Aorta (tissue), 5 donors: Measurements from ENCODE around the gene MKLN1. TPM values are rescaled to one million over a fixed set of nuclear protein-coding genes. Genes with fewer than 3 reads are reported as not detected.
A peak's percentile ranks its signal among the peaks of the same experiment; 100 is the strongest.
"Not testable (repeated sequence)": the region's sequence is repeated elsewhere in the genome, so short reads cannot be mapped to it uniquely, and the experiment has no call there.

Experiments
- ATAC-seq: fragments of 200-7000 bp; cut with Tn5 transposase; one replicate; pipeline ENCODE4 v1.9.1; 2022; ENCODE audit warnings: moderate library complexity; ENCODE audit not compliant: low FRiP score
- DNase-seq, 2 donors: peaks; one replicate each; pipeline ENCODE4 v3.0.0-alpha.2; 2020
- H3K27ac ChIP-seq, 2 donors: one replicate each; pipeline ENCODE4 v1.5.1; 2013; ENCODE audit warnings: low read length in 2 of 2, mild to moderate bottlenecking in 2 of 2, moderate library complexity in 2 of 2, control low read depth in 1 of 2, inconsistent platforms in 1 of 2, low read depth in 1 of 2
- H3K27me3 ChIP-seq, 2 donors: one replicate each; pipeline ENCODE4 v1.6.1; 2013; ENCODE audit warnings: control low read depth in 1 of 2, low read length in 1 of 2, mild to moderate bottlenecking in 1 of 2, moderate library complexity in 1 of 2; ENCODE audit not compliant: insufficient read depth in 2 of 2, control insufficient read depth in 1 of 2
- H3K36me3 ChIP-seq, 2 donors: one replicate each; pipeline ENCODE4 v1.6.1; 2013; ENCODE audit warnings: control low read depth in 1 of 2, low read length in 1 of 2, mild to moderate bottlenecking in 1 of 2; ENCODE audit not compliant: insufficient read depth in 2 of 2, control insufficient read depth in 1 of 2
- H3K4me1 ChIP-seq, 2 donors: one replicate each; pipeline ENCODE4 v1.6.1; 2013; ENCODE audit warnings: low read length in 2 of 2, control low read depth in 1 of 2, mild to moderate bottlenecking in 1 of 2, moderate library complexity in 1 of 2; ENCODE audit not compliant: insufficient read depth in 2 of 2, control insufficient read depth in 1 of 2
- H3K4me3 ChIP-seq, 2 donors: one replicate each; pipeline ENCODE4 v1.5.1; 2013; ENCODE audit warnings: low read length in 2 of 2, control low read depth in 1 of 2, mild to moderate bottlenecking in 1 of 2
- H3K9me3 ChIP-seq: one replicate; pipeline ENCODE4 v1.6.1; 2013; ENCODE audit warnings: mild to moderate bottlenecking, low read length; ENCODE audit not compliant: control insufficient read depth
- WGBS, 2 donors: extraction: QIAGEN DNeasy Blood & Tissue Kit; methylation state at CpG; one replicate each; pipeline ENCODE4 v1.1.7; 2013; 5-methylcytosine and 5-hydroxymethylcytosine counted together
- intact Hi-C, 2 donors: fragments of 100-400 bp; cut with DNase I; formaldehyde crosslinking; loops; one replicate each; pipeline versions ENCODE4 v1.14.2 to v1.15.0; 2022
- polyA plus RNA-seq, 2 donors: library from polyadenylated mRNA; stranded (reverse); fragments of 200-250 nt; gene quantifications; one replicate each; pipeline ENCODE4 v1.2.3, GENCODE V29; 2013
- total RNA-seq, 2 donors: library from RNA; stranded (reverse); fragmentation: NEBNext Ultra II Directional; extraction: Animal tissue kit (Norgen Biotek cat#: 25700); gene quantifications; one replicate each; pipeline ENCODE4 v1.2.1, GENCODE V29; 2021
- donor health status: healthy with polysubstance abuse.
- donor health status: Bipolar disorder and iron deficiency.
- donor health status: DM: no; HTN: no; CAD: no.
- donor health status: DM: no; HTN: no; CAD: no.
- donor health status: DM: yes; HTN: yes; CAD: no.

MKLN1 gene
- total and polyA plus RNA-seq, 4 donors = 11.5 to 91.6 (median 45.2) TPM

DNA sequence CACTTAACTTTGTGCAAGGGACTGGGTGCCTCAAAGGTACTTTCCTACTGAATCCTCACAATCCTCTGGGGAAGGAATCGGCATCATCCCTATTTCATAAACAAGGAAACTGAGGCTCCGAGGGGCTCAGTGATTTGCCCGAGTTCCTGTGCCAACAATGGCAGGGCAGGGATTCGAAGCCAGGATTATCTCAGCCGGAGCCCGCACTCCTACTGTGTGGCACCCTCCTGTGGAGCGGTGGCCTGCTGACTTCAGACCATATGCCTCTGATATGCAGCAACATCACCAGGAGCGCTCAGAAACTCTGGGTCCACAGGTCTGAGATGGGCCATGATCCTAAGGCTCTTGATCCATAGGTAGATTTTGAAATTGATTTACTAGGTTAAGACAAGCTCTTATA, 182.1 kb downstream of the MKLN1 start:
- Histone ChIP-seq H3K27me3 (no peaks in the 10 kb centered on the region), H3K4me1 (no peaks in the 10 kb centered on the region), H3K36me3 (no peaks in the 10 kb centered on the region), H3K27ac (no peak overlapping the region), H3K4me3 (no peak overlapping the region), H3K9me3 (no peaks in the 10 kb centered on the region)
- DNase-seq (peak in 1 of 2 donors; percentile 38), ATAC-seq (no peak)
- intact Hi-C loops = no loop called here
- 94 to 97% methylated on average over 8 of the region's 8 CpGs for WGBS, 2 donors

DNA sequence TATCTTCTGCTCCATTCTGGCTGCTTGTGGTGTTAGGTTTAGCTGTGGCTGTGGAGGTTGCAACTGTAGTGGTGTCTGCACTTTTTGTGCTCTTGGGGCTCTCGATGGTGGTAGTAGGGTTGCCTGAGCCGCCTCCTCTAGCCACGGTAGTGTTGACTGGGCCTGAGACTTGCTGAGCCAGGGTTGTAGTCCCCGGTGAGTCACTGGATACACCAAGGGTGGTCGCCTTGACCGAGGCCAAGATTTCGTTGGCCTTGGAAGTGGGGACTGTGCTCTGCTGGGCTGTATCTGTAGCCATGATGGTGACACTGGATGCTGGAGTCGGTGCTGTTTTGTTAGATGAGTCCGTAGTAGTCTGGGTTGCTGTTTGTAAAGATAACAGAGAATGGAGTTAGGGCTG, 183.4 kb downstream of the MKLN1 start:
- DNase-seq = peak in 1 of 2 donors; percentile 59
- WGBS, 2 donors = 85% methylated on average over 9 of the region's 9 CpGs
- H3K9me3 ChIP-seq = no peaks in the 10 kb centered on the region
- no peak overlapping the region for H3K4me3 ChIP-seq
- H3K36me3 ChIP-seq = no peaks in the 10 kb centered on the region
- no peaks in the 10 kb centered on the region for H3K27me3 ChIP-seq
- no peak for ATAC-seq
- intact Hi-C loops = no loop called here
- H3K4me1 ChIP-seq = no peaks in the 10 kb centered on the region
- H3K27ac ChIP-seq = no peak overlapping the region

DNA sequence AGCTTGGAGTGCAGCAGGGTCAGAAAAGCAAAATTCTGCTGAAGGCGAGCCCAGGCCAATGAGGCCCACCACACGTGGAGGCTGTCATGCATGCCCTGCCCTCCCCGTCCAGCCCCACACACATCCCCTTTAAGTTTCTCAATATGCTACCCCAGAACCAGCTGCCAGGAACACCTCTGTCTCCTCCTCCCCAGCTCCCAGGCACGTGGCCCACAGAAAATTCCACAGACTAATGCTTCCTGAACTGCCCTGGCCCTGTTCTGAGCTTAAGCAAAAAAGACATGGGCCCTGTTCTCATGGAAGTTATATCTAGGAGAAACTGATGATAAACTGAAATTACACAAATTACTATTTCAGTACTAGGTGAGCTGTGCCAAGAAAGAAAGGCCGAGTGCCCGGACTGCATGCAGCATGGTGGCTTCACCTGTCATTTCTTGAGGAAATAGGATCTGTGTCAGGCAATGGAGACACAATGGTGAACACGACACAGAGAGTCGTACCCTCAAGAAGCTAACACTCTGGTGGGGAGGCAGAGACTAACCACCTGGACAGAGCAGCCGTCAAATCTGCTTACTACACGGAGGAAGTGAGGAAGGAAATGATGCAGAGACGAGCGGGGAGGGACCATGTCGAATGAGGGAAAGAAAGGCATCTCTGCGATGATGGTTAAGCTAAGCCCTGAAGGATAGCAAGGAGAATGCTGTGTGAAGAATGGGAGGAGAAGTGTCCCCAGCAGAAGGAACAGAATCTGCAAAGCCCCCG, 184.3 kb downstream of the MKLN1 start:
- no peaks in the 10 kb centered on the region for H3K36me3 ChIP-seq
- no peaks in the 10 kb centered on the region for H3K27me3 ChIP-seq
- ATAC-seq (no peak), DNase-seq (peak; percentile 40 to 42)
- H3K9me3 ChIP-seq = no peaks in the 10 kb centered on the region
- no peak overlapping the region for H3K4me3 ChIP-seq
- WGBS, 2 donors = 64 to 69% methylated on average over 15 of the region's 15 CpGs
- H3K4me1 ChIP-seq = no peaks in the 10 kb centered on the region
- intact Hi-C loops = no loop called here
- no peak overlapping the region for H3K27ac ChIP-seq

DNA sequence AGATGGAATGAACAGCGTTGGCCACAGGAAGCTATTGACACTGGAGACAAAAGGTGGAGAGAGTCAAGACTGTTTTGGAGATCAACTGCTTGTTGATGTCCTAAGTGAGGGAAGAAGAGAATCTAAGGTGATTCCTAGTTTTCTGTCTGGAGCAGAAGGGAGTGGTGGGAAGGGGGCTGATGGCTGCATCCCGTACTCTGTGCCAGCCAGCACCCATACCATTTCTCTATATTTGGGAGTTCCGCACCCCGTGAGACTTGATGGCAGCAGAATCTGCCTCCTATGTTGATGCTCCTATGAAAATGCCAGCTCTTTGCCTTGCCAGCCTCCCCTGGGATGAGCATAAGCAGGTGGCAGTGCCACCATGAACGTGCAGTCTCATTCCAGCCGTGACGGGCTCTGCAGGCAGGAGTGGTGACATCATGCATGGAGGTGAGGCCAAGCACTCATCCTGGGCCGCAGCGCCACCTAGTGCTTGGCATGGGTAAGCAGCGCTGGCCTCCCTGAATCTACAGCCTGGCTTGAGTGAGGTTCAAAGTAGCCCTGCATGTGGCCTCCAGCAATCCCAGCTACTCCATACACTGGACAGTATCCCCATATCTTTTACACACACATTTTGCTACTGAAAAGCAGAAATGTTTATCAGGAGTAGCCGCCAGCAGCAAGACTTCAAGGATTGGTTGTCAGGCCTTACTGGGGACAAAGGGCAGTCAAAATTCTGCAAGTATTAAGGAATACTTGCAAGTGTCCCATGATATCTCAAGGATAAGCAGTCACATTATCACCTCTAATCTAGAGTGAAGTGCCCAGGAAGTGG, 185.8 kb downstream of the MKLN1 start:
- Histone ChIP-seq H3K27me3 (no peaks in the 10 kb centered on the region), H3K9me3 (no peaks in the 10 kb centered on the region), H3K4me3 (no peak overlapping the region), H3K36me3 (no peaks in the 10 kb centered on the region), H3K4me1 (no peaks in the 10 kb centered on the region), H3K27ac (no peak overlapping the region)
- WGBS, 2 donors = 38 to 39% methylated on average over 11 of the region's 11 CpGs
- DNase-seq = peak; percentile 83 to 94
- peak; percentile 91 for ATAC-seq
- intact Hi-C loops = no loop called here

DNA sequence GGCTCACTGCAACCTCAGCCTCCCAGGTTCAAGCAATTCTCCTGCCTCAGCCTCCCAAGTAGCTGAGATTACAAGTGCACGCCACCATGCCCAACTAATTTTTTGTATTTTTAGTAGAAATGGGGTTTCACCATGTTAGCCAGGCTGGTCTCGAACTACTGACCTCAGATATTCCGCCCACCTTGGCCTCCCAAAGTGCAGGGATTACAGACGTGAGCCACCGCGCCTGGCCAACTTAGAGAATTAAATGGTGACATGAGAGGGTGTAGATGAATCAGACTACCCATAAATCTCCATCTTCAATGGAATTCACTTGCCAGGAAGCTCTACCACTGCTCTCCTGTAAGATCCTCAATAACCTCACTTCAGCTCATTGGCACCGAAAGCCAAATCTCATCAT, 187.8 kb downstream of the MKLN1 start:
- WGBS, 2 donors = 90% methylated on average over 7 of the region's 7 CpGs
- ATAC-seq, H3K4me3 ChIP-seq, H3K27me3 ChIP-seq, H3K9me3 ChIP-seq, intact Hi-C loops, H3K36me3 ChIP-seq, H3K4me1 ChIP-seq, H3K27ac ChIP-seq: not testable (repeated sequence)
- peak in 1 of 2 donors; percentile 27 for DNase-seq

DNA sequence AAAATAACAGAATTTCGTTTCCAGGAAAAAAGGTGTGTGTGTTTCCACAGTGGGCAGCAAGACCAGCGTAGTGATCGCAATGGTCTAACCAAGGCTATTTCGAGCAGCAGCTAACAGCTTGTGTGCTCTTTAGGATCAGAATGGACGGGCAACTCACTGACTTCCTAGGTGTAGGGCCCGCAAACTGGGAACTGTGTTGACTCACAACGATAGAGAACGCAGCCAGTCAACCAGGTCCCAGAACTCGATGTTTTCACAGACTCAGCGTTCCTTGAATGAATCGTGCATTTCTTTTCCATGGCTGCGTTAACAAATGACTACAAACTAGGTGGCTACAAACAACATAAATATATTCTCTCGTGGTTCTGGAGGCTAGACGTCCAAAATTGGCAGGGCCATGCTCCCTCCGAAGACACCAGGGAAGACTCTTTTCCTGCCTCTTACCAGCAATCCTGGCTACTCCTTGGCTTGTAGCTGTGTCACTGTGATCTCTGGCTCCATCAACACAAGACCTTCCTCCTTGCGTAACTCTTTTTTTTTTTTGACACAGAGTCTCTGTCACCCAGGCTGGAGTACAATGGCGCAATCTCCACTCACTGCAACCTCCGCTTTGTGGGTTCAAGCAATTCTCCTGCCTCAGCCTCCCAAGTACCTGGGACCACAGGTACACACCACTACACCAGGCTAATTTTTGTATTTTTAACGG, 189.7 kb downstream of the MKLN1 start:
- no peaks in the 10 kb centered on the region for H3K27me3 ChIP-seq
- no peaks in the 10 kb centered on the region for H3K36me3 ChIP-seq
- WGBS, 2 donors = 90 to 94% methylated on average over 19 of the region's 19 CpGs
- H3K4me3 ChIP-seq = no peak overlapping the region
- H3K27ac ChIP-seq = no peak overlapping the region
- DNase-seq (peak in 1 of 2 donors; percentile 22), ATAC-seq (no peak)
- intact Hi-C loops = no loop called here
- no peaks in the 10 kb centered on the region for H3K9me3 ChIP-seq
- no peaks in the 10 kb centered on the region for H3K4me1 ChIP-seq

DNA sequence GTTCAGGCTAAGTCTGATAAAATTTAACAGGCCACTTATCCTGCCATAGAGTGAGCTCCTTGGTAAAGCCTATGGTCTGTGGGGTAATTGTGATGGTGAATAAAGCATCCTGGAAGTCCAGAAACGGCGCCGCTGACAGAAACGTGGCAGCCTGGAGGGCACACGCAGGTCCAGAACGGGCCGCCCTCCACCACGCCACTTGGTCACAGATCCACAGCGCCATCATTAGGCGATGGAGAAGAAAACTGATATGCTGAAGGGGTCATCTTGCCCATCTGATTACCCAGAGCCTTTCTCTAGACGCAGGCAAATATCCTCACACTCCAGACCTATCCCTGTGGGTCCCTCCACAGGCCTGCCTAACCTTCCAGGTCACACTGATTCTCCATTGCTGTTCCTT, 190.9 kb downstream of the MKLN1 start:
- no peak overlapping the region for H3K4me3 ChIP-seq
- ATAC-seq = no peak
- H3K27me3 ChIP-seq = no peaks in the 10 kb centered on the region
- no peaks in the 10 kb centered on the region for H3K36me3 ChIP-seq
- WGBS, 2 donors = 82 to 89% methylated on average over 11 of the region's 11 CpGs
- H3K27ac ChIP-seq = no peak overlapping the region
- peak in 1 of 2 donors; percentile 68 for DNase-seq
- intact Hi-C loops = no loop called here
- no peaks in the 10 kb centered on the region for H3K4me1 ChIP-seq
- H3K9me3 ChIP-seq = no peaks in the 10 kb centered on the region

DNA sequence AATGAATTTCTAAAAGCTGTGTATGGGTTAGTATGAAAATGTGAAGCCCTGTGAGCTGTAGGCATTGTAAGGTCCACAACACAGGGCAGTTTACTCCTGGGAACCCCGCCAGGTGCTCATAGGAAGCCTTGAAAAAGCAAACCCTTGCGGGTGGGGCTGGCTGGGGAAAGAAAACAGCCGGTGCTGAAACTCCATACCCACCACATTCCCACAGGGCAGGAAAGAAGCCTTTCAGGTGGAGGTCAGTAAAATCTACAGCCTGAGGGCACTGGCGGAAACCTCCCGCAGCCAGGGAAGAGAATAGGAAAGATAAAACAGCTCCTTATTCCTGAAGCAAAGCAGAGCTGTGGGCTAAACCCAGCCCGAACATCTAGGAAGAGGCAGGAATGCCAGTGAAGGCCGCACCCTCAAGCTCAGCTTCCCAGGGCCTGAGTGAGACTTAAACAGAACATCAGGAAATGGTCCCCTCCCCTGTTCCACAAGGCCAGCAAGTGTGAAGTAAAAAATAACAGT, 194.0 kb downstream of the MKLN1 start:
- peak in 1 of 2 donors; percentile 51 for DNase-seq
- no peak overlapping the region for H3K4me3 ChIP-seq
- no peak overlapping the region for H3K27ac ChIP-seq
- no peaks in the 10 kb centered on the region for H3K9me3 ChIP-seq
- WGBS, 2 donors = 44 to 46% methylated on average over 7 of the region's 7 CpGs
- H3K27me3 ChIP-seq = no peaks in the 10 kb centered on the region
- intact Hi-C loops = no loop called here
- no peaks in the 10 kb centered on the region for H3K4me1 ChIP-seq
- peak; percentile 59 for ATAC-seq
- H3K36me3 ChIP-seq = no peaks in the 10 kb centered on the region
